OCI-LY1 (cell line): ENCODE measurements around the gene CALML5.

Experiments used
- CTCF ChIP-seq: fragments of 200-600 bp; sonication (generic), shearing (Covaris generic); IDR thresholded peaks from 2 replicates; pipeline ENCODE4 v1.5.1; 2017; ENCODE audit warnings: mild to moderate bottlenecking, antibody characterized with exemption, low read length, moderate library complexity, mixed read lengths
- EZH2 ChIP-seq: fragments of 200-600 bp; sonication (generic), shearing (Covaris generic); IDR thresholded peaks from 2 replicates; pipeline ENCODE4 v1.8.0; 2017; ENCODE audit warnings: borderline replicate concordance, mixed run types, mild to moderate bottlenecking, antibody characterized with exemption, low read length, moderate library complexity, mixed read lengths

DNA sequence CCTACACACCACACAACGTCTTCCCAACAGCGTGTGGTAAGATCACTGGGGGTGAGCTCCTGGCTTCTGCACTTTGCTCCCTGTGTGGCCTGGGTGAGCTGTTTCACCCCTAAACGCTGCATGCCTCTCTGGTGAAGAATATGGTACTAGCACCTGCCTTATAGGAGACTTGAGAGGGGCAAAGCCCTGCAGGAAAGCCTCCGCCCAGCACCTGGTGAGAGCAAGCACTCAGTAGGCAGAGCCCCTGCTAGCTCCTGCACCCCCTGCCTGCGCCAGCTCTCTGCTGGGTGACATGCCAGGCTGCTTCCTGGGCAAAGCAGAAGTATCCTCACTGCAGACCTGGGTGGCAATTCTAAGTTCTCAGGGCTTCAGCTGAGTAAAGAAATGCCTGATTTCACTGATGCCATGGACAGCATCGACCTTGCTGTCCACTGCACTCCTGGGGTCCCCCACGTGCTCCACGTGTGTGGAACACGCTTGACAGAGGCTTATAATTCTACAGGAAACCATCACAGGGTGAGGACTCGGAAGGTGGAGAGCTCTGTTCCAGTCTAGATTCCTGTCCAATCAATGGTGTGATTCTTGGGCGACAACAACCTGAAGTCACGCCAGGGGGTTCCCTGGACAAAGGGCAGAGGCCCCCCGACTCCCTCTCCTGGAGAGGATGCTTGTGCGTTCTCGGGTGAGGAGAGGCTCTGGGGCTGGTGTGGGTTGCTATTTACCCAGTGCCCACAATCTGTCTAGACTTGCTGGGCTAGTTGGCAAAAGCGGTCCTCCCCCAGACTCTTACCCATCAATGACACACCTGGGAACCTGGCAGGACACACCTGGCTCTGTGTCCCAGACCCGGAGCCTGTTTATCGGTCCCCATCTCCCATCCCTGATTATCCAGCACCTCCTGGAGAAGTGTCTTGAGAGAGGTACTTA is 5.0 kb upstream of the CALML5 start:
- TF ChIP-seq CTCF (no peak), EZH2 (no peak)
